ENCODE measurements around the gene KIF3C. TPM values are rescaled to one million over a fixed set of nuclear protein-coding genes. Genes with fewer than 3 reads are reported as not detected.

KIF3C gene
- total and polyA plus RNA-seq, 2 donors (not counting 3 experiments of a cell fraction or from before 2014, with no cell fraction given), result 11.4 to 40.7 TPM

GRCh38 chr2:25895018-25895417, 87.3 kb downstream of the KIF3C start:
- BruUV-seq (replicated peaks), result no TSS peak
- no peak overlapping the region for H2AFZ ChIP-seq (ENCODE audit: low read depth, low read length)
- no peak overlapping the region for H3K4me3 ChIP-seq (replicated peaks in 1 of 3; ENCODE audit: insufficient read depth in 1 of 3, low read depth in 1 of 3, low read length in 3 of 3)
- DNase-seq (ENCODE audit: low read depth, low spot score), result no peak
- no peak overlapping the region for H3K9ac ChIP-seq (replicated peaks; ENCODE audit: extremely low read depth, insufficient read depth, low read length)
- H3K27ac ChIP-seq (ENCODE audit: insufficient read depth, low read depth, low read length), result no peak overlapping the region
- H3K9me1 ChIP-seq (replicated peaks; ENCODE audit: control insufficient read depth, extremely low read depth, insufficient read depth, low read length), result no peaks in the 10 kb centered on the region
- H3K79me2 ChIP-seq (ENCODE audit: control insufficient read depth, insufficient read depth, low read length), result no peaks in the 10 kb centered on the region
- CTCF ChIA-PET, result interaction anchor here (1.0 to 1.2 kb wide), 2 partner anchors 11 to 17 kb away, joined by 3 to 6 read pairs; partner anchors contain the start of gene ASXL2
- peaks cover 2% of the 10 kb centered on the region in 2 experiments for H3K27me3 ChIP-seq (ENCODE audit: control insufficient read depth in 2 of 2, insufficient read depth in 2 of 2, low read length in 2 of 2)
- H4K20me1 ChIP-seq (replicated peaks; ENCODE audit: control insufficient read depth, extremely low read depth, insufficient read depth, low read length), result no peaks in the 10 kb centered on the region
- H3K4me1 ChIP-seq (ENCODE audit: control insufficient read depth, extremely low read depth, insufficient read depth, low read length), result no peaks in the 10 kb centered on the region
- H3K4me2 ChIP-seq (ENCODE audit: insufficient read depth, low read length), result no peak overlapping the region
- intact Hi-C loops (cut with micrococcal nuclease) (no loop called here), dilution Hi-C loops (cut with MboI; ENCODE audit: extremely low pct_ligation_motif_present, low sequenced_read_pairs) (no loop called here)
- POLR2A ChIA-PET, result no interaction called here
- FAIRE-seq, result no peak
- TF ChIP-seq MYC (IDR thresholded peaks at IDR 0.05; ENCODE audit: low read depth, low read length) (no peak), POLR2AphosphoS5 (IDR thresholded peaks at IDR 0.05; ENCODE audit: insufficient read depth, low read depth, low read length) (no peak), JUN (IDR thresholded peaks at IDR 0.05; ENCODE audit: borderline replicate concordance, insufficient read depth, insufficient read length, low read depth) (no peak), EZH2 (IDR thresholded peaks at IDR 0.05; ENCODE audit: borderline replicate concordance, low read depth, low read length, severe bottlenecking) (no peak), FOS (IDR thresholded peaks at IDR 0.05; ENCODE audit: borderline replicate concordance, insufficient read depth, low read length) (no peak), POLR2A (IDR thresholded peaks at IDR 0.05; ENCODE audit: low read depth, low read length) (no peak), GATA2 (IDR thresholded peaks at IDR 0.05; ENCODE audit: insufficient read depth, insufficient read length, low read depth, low read length) (no peak)
- TF ChIP-seq, protein P1, sequence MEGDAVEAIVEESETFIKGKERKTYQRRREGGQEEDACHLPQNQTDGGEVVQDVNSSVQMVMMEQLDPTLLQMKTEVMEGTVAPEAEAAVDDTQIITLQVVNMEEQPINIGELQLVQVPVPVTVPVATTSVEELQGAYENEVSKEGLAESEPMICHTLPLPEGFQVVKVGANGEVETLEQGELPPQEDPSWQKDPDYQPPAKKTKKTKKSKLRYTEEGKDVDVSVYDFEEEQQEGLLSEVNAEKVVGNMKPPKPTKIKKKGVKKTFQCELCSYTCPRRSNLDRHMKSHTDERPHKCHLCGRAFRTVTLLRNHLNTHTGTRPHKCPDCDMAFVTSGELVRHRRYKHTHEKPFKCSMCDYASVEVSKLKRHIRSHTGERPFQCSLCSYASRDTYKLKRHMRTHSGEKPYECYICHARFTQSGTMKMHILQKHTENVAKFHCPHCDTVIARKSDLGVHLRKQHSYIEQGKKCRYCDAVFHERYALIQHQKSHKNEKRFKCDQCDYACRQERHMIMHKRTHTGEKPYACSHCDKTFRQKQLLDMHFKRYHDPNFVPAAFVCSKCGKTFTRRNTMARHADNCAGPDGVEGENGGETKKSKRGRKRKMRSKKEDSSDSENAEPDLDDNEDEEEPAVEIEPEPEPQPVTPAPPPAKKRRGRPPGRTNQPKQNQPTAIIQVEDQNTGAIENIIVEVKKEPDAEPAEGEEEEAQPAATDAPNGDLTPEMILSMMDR (IDR thresholded peaks at IDR 0.05; ENCODE audit: extremely low read depth in 1 of 2, insufficient read depth in 1 of 2, low read depth in 1 of 2, low read length in 2 of 2), result no peak
- TF ChIP-seq, protein P2, sequence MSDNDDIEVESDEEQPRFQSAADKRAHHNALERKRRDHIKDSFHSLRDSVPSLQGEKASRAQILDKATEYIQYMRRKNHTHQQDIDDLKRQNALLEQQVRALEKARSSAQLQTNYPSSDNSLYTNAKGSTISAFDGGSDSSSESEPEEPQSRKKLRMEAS (IDR thresholded peaks at IDR 0.05; ENCODE audit: insufficient read depth, insufficient read length), result no peak
- H3K9me3 ChIP-seq (replicated peaks; ENCODE audit: control insufficient read depth, insufficient read depth, low read length), result no peaks in the 10 kb centered on the region
- H3K36me3 ChIP-seq (ENCODE audit: control insufficient read depth in 2 of 2, extremely low read depth in 1 of 2, insufficient read depth in 2 of 2, low read length in 2 of 2), result no peaks in the 10 kb centered on the region

Data from endothelial cell of umbilical vein (primary cell).